Measurements from ENCODE around the gene RASSF4. TPM values are rescaled to one million over a fixed set of nuclear protein-coding genes. Genes with fewer than 3 reads are reported as not detected.

The RASSF4 gene
- total RNA-seq, 1 donor from 2014 or later: 40.0 TPM

- no peak for DNase-seq (ENCODE audit: low spot score in 2 of 2)
- Histone ChIP-seq H3K27ac (peak within 1 kb of the TSS; percentile 90 to 93), H3K4me1 (peaks cover 3 to 44% of the 10 kb centered on the region in 2 donors), H3K27me3 (no peaks in the 10 kb centered on the region), H3K4me3 (peak within 1 kb of the TSS; percentile 74), H3K9me3 (no peaks in the 10 kb centered on the region), H3K36me3 (peaks cover 0 to 26% of the 10 kb centered on the region in 2 donors)
- TF ChIP-seq, protein P1, sequence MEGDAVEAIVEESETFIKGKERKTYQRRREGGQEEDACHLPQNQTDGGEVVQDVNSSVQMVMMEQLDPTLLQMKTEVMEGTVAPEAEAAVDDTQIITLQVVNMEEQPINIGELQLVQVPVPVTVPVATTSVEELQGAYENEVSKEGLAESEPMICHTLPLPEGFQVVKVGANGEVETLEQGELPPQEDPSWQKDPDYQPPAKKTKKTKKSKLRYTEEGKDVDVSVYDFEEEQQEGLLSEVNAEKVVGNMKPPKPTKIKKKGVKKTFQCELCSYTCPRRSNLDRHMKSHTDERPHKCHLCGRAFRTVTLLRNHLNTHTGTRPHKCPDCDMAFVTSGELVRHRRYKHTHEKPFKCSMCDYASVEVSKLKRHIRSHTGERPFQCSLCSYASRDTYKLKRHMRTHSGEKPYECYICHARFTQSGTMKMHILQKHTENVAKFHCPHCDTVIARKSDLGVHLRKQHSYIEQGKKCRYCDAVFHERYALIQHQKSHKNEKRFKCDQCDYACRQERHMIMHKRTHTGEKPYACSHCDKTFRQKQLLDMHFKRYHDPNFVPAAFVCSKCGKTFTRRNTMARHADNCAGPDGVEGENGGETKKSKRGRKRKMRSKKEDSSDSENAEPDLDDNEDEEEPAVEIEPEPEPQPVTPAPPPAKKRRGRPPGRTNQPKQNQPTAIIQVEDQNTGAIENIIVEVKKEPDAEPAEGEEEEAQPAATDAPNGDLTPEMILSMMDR (IDR thresholded peaks at IDR 0.05): peak in 1 of 3 experiments; percentile 30
- intact Hi-C loops (cut with DNase I): loop anchor here (1.0 to 10.0 kb wide), 5 partner anchors 23 to 671 kb away; partner anchors contain the start of genes DEPP1, RASSF4 and ZFAND4
Measured at GRCh38 chr10:45000752-45001380, 41.3 kb downstream of the RASSF4 start, which contains the start of gene ZNF22. Gene ZNF22 (plus strand): TSS chr10:45000923. CDS start chr10:45003369, 2,446 bp downstream.

DNA sequence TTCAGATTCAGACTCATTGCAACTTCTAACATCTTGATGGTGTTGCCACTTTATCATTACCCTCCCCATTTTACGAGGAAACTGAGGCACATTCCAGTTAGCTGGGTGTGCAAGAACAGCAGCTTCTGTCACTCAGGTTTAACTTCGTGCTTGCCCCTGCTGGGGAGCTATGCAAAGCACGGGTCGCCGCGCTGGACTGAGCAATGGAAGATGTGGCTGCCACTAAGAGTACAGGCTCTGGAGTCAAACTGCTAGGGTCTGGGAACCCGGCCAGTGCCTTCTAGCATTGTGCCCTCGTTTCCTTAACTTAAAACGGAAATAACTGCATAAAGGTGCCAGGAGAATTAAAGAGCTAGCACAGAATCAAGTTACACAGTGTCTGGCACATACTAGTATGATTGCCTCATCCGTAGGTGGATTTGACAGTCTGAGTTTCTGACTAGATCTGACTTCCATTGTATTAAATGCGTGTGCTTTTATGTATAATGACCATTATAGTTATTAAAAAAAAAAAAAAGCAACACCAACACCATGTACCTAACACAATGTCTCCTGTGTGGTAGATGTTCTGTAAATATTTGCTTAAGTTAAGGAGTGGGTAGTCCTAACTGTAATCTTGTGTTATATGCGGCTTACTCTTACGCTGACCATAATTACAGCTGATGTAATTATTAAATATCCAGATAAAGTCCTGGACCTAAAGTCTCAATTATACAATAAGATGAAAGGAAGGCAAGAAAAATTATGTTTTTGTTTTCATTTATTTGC, 42.0 kb downstream of the RASSF4 start:
- Histone ChIP-seq H3K27me3 (no peaks in the 10 kb centered on the region), H3K36me3 (peaks cover 0 to 26% of the 10 kb centered on the region in 2 donors), H3K27ac (peak overlapping the region; percentile 90 to 93), H3K4me3 (peak overlapping the region; percentile 74), H3K4me1 (peaks cover 3 to 39% of the 10 kb centered on the region in 2 donors), H3K9me3 (no peaks in the 10 kb centered on the region)
- DNase-seq (ENCODE audit: low spot score in 2 of 2): peak in 1 of 2 donors; percentile 87
- intact Hi-C loops (cut with DNase I): loop anchor here (1.0 to 10.0 kb wide), 5 partner anchors 23 to 671 kb away; partner anchors contain the start of genes DEPP1, RASSF4 and ZFAND4
- TF ChIP-seq, protein P1 (IDR thresholded peaks at IDR 0.05): peak in 1 of 3 experiments; percentile 11

GRCh38 chr10:45003432-45004000, 43.9 kb downstream of the RASSF4 start:
- H3K4me1 ChIP-seq: peaks cover 0 to 23% of the 10 kb centered on the region in 2 donors
- peak overlapping the region; percentile 1 to 7 for H3K27ac ChIP-seq
- TF ChIP-seq, protein P1 (IDR thresholded peaks at IDR 0.05): no peak
- H3K9me3 ChIP-seq: no peaks in the 10 kb centered on the region
- H3K4me3 ChIP-seq: no peak overlapping the region
- no peak for DNase-seq (ENCODE audit: low spot score in 2 of 2)
- intact Hi-C loops (cut with DNase I): loop anchor here (5.0 to 10.0 kb wide), 2 partner anchors 591 to 669 kb away; partner anchors contain the start of gene ZFAND4
- H3K36me3 ChIP-seq: peaks cover 0 to 26% of the 10 kb centered on the region in 2 donors
- no peaks in the 10 kb centered on the region for H3K27me3 ChIP-seq

- intact Hi-C loops (cut with DNase I): loop anchor here (5.0 to 10.0 kb wide), 2 partner anchors 590 to 668 kb away; partner anchors contain the start of gene ZFAND4
- TF ChIP-seq, protein P1 (IDR thresholded peaks at IDR 0.05): no peak
Measured at GRCh38 chr10:45004661-45005060, 45.1 kb downstream of the RASSF4 start.

DNA sequence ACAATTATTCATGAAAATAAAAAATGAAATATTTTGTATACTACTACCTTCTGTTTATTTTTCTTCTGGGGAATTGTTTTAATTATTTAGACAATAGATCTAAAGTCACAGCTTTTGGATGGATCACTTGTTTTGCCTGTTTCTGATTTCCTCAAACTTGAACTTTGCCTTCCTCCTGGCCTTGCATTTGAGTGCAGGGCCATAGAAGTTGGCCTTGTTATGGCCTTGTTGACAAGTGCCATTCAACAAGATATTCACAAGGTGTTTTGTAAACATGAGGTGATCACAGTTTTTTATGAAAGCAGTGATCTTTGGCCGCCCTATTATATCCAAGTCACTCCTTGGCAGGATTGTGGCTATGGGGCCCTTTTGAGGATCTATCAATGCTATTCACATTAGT, 45.7 kb downstream of the RASSF4 start:
- H3K36me3 ChIP-seq: peaks cover 0 to 26% of the 10 kb centered on the region in 2 donors
- peaks cover 0 to 13% of the 10 kb centered on the region in 2 donors for H3K4me1 ChIP-seq
- intact Hi-C loops (cut with DNase I): loop anchor here (10.0 kb wide), 1 partner anchor 590 kb away; no protein-coding TSS in a partner anchor
- H3K9me3 ChIP-seq: no peaks in the 10 kb centered on the region
- DNase-seq (ENCODE audit: low spot score in 2 of 2): no peak
- TF ChIP-seq, protein P1 (IDR thresholded peaks at IDR 0.05): no peak
- H3K27ac ChIP-seq: no peak overlapping the region
- no peaks in the 10 kb centered on the region for H3K27me3 ChIP-seq
- no peak overlapping the region for H3K4me3 ChIP-seq

More at GRCh38 chr10:45004661-45005060, 45.1 kb downstream of the RASSF4 start:
- no peaks in the 10 kb centered on the region for H3K9me3 ChIP-seq
- no peak overlapping the region for H3K4me3 ChIP-seq
- peaks cover 0 to 20% of the 10 kb centered on the region in 2 donors for H3K4me1 ChIP-seq
- no peak for DNase-seq (ENCODE audit: low spot score in 2 of 2)
- peaks cover 0 to 26% of the 10 kb centered on the region in 2 donors for H3K36me3 ChIP-seq
- no peak overlapping the region for H3K27ac ChIP-seq
- H3K27me3 ChIP-seq: no peaks in the 10 kb centered on the region
